HG03442 (cell line): ENCODE data around the gene MYL7.
"Not testable (repeated sequence)": the region's sequence is repeated elsewhere in the genome, so short reads cannot be mapped to it uniquely, and the experiment has no call there.

Experiments
- ATAC-seq: cut with Tn5 transposase; IDR thresholded peaks from one replicate; pipeline ENCODE4 v1.9.1; 2021; ENCODE audit warnings: mild to moderate bottlenecking, moderate library complexity; ENCODE audit not compliant: unreplicated experiment

The MYL7 gene

GRCh38 chr7:44172352-44172751 lies 31.2 kb upstream of the MYL7 start:
- no peak for ATAC-seq

GRCh38 chr7:44171901-44172300 lies 30.8 kb upstream of the MYL7 start:
- not testable (repeated sequence) for ATAC-seq

GRCh38 chr7:44167920-44168319 lies 26.8 kb upstream of the MYL7 start:
- ATAC-seq = no peak

- no peak for ATAC-seq
Observed at GRCh38 chr7:44163591-44163990, 22.5 kb upstream of the MYL7 start.

- no peak for ATAC-seq
Observed at GRCh38 chr7:44162785-44163395, 21.8 kb upstream of the MYL7 start.

- no peak for ATAC-seq
Observed at GRCh38 chr7:44162179-44162578, 21.0 kb upstream of the MYL7 start.

GRCh38 chr7:44161371-44161770 lies 20.2 kb upstream of the MYL7 start:
- no peak for ATAC-seq

- no peak for ATAC-seq
Observed at GRCh38 chr7:44159824-44160630, 18.9 kb upstream of the MYL7 start.

- ATAC-seq = no peak
Observed at GRCh38 chr7:44158873-44159631, 17.9 kb upstream of the MYL7 start.

- ATAC-seq = no peak
Observed at GRCh38 chr7:44158096-44158872, 17.2 kb upstream of the MYL7 start.

- no peak for ATAC-seq
Observed at GRCh38 chr7:44157116-44158080, 16.3 kb upstream of the MYL7 start.

- no peak for ATAC-seq
Observed at GRCh38 chr7:44156453-44157010, 15.4 kb upstream of the MYL7 start.

- ATAC-seq = no peak
Observed at GRCh38 chr7:44155191-44156185, 14.4 kb upstream of the MYL7 start.

GRCh38 chr7:44154703-44155102 lies 13.6 kb upstream of the MYL7 start:
- ATAC-seq = no peak

GRCh38 chr7:44153948-44154335 lies 12.8 kb upstream of the MYL7 start:
- ATAC-seq = no peak

GRCh38 chr7:44152971-44153947 lies 12.1 kb upstream of the MYL7 start:
- no peak for ATAC-seq

GRCh38 chr7:44151956-44152355 lies 10.8 kb upstream of the MYL7 start:
- no peak for ATAC-seq
